Esophagus squamous epithelium (tissue), 4 donors: ENCODE data around the gene ARHGEF5.

ENCODE experiments used
- POLR2A ChIP-seq, 4 donors: fragments of 450-650 bp; IDR thresholded peaks; one replicate each; pipeline ENCODE4 v1.6.1; 2017; ENCODE audit warnings: antibody characterized with exemption in 4 of 4, mild to moderate bottlenecking in 4 of 4, moderate library complexity in 3 of 4
- TF ChIP-seq, protein P1 (sequence below), 6 experiments: fragments of 450-650 bp in 4 of 6; fragments of 200-600 bp in 2 of 6; sonication (generic) in 2 of 6; IDR thresholded peaks; one replicate each; pipeline ENCODE4 v1.5.1; 2016 to 2019; ENCODE audit warnings: antibody characterized with exemption in 6 of 6, mild to moderate bottlenecking in 4 of 6, moderate library complexity in 4 of 6

DNA sequence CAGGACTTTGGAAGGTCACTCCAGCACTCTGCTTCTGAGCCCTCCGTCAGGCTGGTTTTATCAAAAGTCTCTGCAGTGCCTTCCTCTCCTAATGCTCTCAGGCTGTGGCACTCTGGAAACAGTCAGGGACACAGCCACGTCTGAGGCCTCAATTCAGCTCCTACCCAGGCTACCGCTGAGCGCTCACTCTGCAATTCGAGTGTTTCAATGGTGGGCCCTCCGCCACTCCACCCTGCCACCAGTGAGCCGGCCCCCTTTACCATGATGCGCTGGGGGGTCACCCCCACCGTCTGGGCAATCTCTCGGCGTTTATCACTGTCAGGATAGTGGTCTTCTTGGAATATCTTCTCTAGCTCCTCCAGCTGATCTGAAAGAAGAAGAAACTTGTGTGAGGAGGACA, 44.7 kb downstream of the ARHGEF5 start:
- TF ChIP-seq, protein P1, sequence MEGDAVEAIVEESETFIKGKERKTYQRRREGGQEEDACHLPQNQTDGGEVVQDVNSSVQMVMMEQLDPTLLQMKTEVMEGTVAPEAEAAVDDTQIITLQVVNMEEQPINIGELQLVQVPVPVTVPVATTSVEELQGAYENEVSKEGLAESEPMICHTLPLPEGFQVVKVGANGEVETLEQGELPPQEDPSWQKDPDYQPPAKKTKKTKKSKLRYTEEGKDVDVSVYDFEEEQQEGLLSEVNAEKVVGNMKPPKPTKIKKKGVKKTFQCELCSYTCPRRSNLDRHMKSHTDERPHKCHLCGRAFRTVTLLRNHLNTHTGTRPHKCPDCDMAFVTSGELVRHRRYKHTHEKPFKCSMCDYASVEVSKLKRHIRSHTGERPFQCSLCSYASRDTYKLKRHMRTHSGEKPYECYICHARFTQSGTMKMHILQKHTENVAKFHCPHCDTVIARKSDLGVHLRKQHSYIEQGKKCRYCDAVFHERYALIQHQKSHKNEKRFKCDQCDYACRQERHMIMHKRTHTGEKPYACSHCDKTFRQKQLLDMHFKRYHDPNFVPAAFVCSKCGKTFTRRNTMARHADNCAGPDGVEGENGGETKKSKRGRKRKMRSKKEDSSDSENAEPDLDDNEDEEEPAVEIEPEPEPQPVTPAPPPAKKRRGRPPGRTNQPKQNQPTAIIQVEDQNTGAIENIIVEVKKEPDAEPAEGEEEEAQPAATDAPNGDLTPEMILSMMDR (IDR thresholded peaks at IDR 0.05): no peak
- no peak for TF ChIP-seq POLR2A (IDR thresholded peaks at IDR 0.05)
